HL-60/S4 treated with retinoic acid at 250 ng/mL for 4 days and 3 days (cell line): ENCODE data around the gene MLPH.

Experiments used
- in situ Hi-C: fragments of 300-500 bp; cut with MboI; formaldehyde crosslinking; loops from 2 replicates; pipeline ENCODE4 v1.7.0; 2022; ENCODE audit warnings: low sequenced_read_pairs

MLPH gene

GRCh38 chr2:237495521-237496117 lies 8.6 kb downstream of the MLPH start:
- in situ Hi-C loops: no loop called here

GRCh38 chr2:237496428-237496827 lies 9.4 kb downstream of the MLPH start:
- in situ Hi-C loops: no loop called here

GRCh38 chr2:237497009-237497837 lies 10.2 kb downstream of the MLPH start:
- in situ Hi-C loops: no loop called here

GRCh38 chr2:237497838-237498186 lies 10.8 kb downstream of the MLPH start:
- in situ Hi-C loops: no loop called here

DNA sequence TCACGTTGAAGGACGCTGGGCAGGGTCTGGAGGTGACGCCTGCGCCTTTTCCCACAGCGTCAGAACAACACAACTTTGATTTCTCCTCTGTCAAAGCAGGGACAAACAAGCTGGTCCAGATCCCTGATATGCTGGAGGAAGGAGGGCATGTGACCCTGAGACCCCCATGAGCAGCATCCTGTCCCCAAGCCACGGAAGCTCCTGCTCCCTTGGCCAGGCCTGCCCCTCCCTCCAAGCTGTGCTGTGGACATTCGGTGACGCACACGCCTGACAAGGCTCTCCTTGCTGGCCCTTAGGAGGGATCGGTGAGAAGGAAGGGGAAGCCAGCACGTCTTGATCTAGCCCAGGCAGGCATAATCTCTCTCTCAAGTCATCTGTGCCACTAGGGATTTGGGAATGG lies 11.3 kb downstream of the MLPH start:
- in situ Hi-C loops: no loop called here

GRCh38 chr2:237500681-237501424 lies 13.8 kb downstream of the MLPH start:
- in situ Hi-C loops: no loop called here

- in situ Hi-C loops: no loop called here
Observed at GRCh38 chr2:237501892-237502513, 15.0 kb downstream of the MLPH start.

DNA sequence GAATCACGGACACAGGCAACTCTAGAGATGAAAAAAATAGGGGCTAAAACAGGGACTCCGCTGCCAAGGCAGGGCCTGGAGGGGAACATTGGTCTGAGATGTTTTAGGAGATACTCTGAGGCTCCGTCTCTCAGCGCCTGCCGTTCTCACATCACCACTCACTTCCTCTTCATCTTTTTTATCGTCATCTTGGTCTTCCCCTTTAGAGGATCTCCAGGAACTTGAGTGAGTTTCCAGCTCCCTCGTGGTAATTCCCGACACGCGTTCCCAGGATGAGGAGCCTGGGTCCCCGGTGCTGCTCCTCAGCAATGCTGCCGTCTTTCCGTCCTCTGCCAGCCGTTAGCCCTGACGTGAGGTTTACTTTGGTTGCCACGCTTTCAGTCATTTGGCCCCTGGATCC lies 16.1 kb downstream of the MLPH start:
- in situ Hi-C loops: no loop called here

GRCh38 chr2:237505188-237505939 lies 18.3 kb downstream of the MLPH start:
- in situ Hi-C loops: no loop called here

DNA sequence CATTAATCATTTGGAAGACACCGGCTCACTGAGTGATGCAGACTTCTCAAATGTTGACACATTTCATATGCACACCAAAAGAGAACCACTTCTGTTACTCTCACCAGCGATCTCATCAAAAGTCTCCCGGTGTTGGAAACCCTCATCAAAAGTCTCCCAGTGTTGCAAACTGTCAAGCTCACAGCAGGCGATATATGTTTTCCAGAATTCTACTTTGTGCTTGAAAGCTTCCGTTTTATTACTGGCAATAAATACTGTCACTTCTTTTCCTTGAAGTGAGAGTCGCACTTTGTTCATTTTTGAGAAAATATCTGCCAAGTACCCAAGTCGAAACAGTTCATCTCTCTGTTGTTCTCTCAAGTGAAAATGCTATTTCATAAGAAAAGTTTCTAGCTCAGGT lies 20.5 kb downstream of the MLPH start:
- in situ Hi-C loops: no loop called here

DNA sequence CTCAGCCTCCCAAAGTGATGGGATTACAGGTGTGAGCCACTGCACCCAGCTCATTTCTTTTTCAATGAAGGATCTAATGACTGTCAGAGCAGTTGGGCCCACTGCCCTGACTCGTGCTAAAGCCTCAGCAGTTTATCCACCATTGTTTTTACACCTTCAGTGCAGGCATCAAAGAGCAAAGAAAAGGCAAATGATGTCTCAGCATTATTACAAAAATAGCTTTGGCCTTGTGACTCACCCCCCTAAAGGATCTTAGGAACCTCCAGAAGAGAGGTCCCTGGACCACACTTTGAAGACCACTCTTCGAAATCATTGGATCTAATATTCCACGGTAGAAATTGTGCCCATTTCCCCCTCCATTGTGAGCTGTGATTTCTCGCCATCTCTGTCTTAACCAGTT lies 21.3 kb downstream of the MLPH start:
- in situ Hi-C loops: no loop called here

- in situ Hi-C loops: no loop called here
Observed at GRCh38 chr2:237509151-237509550, 22.1 kb downstream of the MLPH start.

GRCh38 chr2:237509905-237510304 lies 22.9 kb downstream of the MLPH start:
- in situ Hi-C loops: no loop called here

GRCh38 chr2:237510502-237511217 lies 23.6 kb downstream of the MLPH start:
- in situ Hi-C loops: no loop called here

GRCh38 chr2:237511433-237511832 lies 24.4 kb downstream of the MLPH start:
- in situ Hi-C loops: no loop called here

- in situ Hi-C loops: no loop called here
Observed at GRCh38 chr2:237511885-237512405, 24.9 kb downstream of the MLPH start.

GRCh38 chr2:237512774-237513466 lies 25.9 kb downstream of the MLPH start:
- in situ Hi-C loops: no loop called here

GRCh38 chr2:237513693-237514092 lies 26.6 kb downstream of the MLPH start:
- in situ Hi-C loops: no loop called here

GRCh38 chr2:237514474-237515130 lies 27.6 kb downstream of the MLPH start:
- in situ Hi-C loops: no loop called here
